Ovary (tissue), 3 donors: ENCODE measurements around the gene PAPLN.

ENCODE experiments used
- CTCF ChIP-seq, 3 donors: fragments of 450-650 bp in 2 of 3; fragments of 200-600 bp in 1 of 3; IDR thresholded peaks; one replicate each; pipeline versions ENCODE4 v1.5.1 to v1.8.0; 2016 to 2022; ENCODE audit warnings: antibody characterized with exemption in 3 of 3, mild to moderate bottlenecking in 1 of 3
- EP300 ChIP-seq: sonication (generic); formaldehyde crosslinking; IDR thresholded peaks from one replicate; pipeline ENCODE4 v1.6.1; 2017; ENCODE audit warnings: antibody characterized with exemption
- POLR2A ChIP-seq: fragments of 450-650 bp; IDR thresholded peaks from one replicate; pipeline ENCODE4 v1.6.1; 2017; ENCODE audit warnings: antibody characterized with exemption, mild to moderate bottlenecking, moderate library complexity
- donor health status: DM: no; HTN: no; CAD: no.

- TF ChIP-seq CTCF (IDR thresholded peaks at IDR 0.05) (no peak), EP300 (no peak), POLR2A (no peak)
These were observed 3.6 kb downstream of the PAPLN start for GRCh38 chr14:73240816-73241480.
